Endothelial cell of umbilical vein (primary cell): Measurements from ENCODE around the gene UNC5A.

Source experiments
- EZH2 ChIP-seq: IDR thresholded peaks from 2 replicates; pipeline ENCODE4 v1.6.1; 2012; ENCODE audit warnings: borderline replicate concordance, low read depth, mild to moderate bottlenecking, moderate library complexity, low read length, inconsistent platforms; ENCODE audit not compliant: severe bottlenecking
- FOS ChIP-seq: IDR thresholded peaks from 2 replicates; pipeline ENCODE4 v1.6.1; 2011; ENCODE audit warnings: mild to moderate bottlenecking, low read length, moderate library complexity, borderline replicate concordance; ENCODE audit not compliant: insufficient read depth
- TF ChIP-seq, protein P1 (sequence below), 2 donors: IDR thresholded peaks; 1 replicate in 1 of 2; 2 replicates in 1 of 2; pipeline ENCODE4 v1.5.1; 2011; ENCODE audit warnings: low read length in 2 of 2, mild to moderate bottlenecking in 2 of 2, moderate library complexity in 2 of 2, control low read depth in 1 of 2, inconsistent platforms in 1 of 2, low read depth in 1 of 2; ENCODE audit not compliant: insufficient read depth in 1 of 2; ENCODE audit errors: extremely low read depth in 1 of 2

DNA sequence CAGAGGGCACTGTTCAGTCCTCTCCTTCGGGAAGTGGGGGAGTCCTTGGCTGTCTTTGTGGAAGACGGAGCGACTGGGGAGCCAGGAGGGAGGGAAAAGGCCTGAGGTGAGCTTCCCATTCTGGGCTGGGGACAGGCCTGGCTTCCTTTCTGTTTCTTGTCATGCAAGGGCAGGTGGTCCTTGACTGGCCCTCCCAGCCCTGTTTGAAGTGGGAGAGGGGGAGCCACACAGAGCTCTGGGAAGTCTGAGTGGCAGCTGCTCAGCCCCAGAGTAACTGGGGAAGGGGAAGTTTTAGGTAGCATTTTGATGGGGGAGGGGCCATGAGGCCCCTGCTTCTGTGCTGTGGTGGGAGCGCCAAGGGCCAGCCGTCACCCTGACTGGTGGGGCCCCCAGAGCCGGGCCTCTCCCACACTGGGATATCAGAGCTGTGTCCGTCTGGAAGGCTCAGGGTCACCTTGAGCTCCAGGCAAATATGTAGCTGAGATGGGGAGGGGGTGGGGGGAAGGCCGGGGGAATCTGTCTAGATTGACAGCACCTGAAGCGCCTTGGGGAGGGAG is 6.5 kb downstream of the UNC5A start:
- TF ChIP-seq, protein P1, sequence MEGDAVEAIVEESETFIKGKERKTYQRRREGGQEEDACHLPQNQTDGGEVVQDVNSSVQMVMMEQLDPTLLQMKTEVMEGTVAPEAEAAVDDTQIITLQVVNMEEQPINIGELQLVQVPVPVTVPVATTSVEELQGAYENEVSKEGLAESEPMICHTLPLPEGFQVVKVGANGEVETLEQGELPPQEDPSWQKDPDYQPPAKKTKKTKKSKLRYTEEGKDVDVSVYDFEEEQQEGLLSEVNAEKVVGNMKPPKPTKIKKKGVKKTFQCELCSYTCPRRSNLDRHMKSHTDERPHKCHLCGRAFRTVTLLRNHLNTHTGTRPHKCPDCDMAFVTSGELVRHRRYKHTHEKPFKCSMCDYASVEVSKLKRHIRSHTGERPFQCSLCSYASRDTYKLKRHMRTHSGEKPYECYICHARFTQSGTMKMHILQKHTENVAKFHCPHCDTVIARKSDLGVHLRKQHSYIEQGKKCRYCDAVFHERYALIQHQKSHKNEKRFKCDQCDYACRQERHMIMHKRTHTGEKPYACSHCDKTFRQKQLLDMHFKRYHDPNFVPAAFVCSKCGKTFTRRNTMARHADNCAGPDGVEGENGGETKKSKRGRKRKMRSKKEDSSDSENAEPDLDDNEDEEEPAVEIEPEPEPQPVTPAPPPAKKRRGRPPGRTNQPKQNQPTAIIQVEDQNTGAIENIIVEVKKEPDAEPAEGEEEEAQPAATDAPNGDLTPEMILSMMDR (IDR thresholded peaks at IDR 0.05; ENCODE audit: extremely low read depth in 1 of 2, insufficient read depth in 1 of 2, low read depth in 1 of 2, low read length in 2 of 2), result no peak
- TF ChIP-seq FOS (no peak), EZH2 (peak; percentile 7)
